Panc1 (cell line): ENCODE results near the gene ASB2. TPM values are rescaled to one million over a fixed set of nuclear protein-coding genes. Genes with fewer than 3 reads are reported as not detected.

ENCODE experiments used
- ATAC-seq: fragments of 200-7000 bp; cut with Tn5 transposase; 2 replicates; pipeline ENCODE4 v1.9.1; 2020; ENCODE audit warnings: mild to moderate bottlenecking, moderate library complexity
- BruUV-seq: library from RNA; stranded (reverse); fragments of 400-500 nt; replicated peaks from 2 replicates; lab custom pipeline; 2021; lab: Mats Ljungman, UMichigan
- CTCF ChIA-PET: fragments of 300-600 bp; sonication (Branson Sonifier 250); formaldehyde crosslinking; loops from one replicate; lab custom pipeline; 2022; ENCODE audit warnings: antibody characterized with exemption; lab: Charles Lee
- POLR2A ChIA-PET: fragments of 300-600 bp; sonication (Branson Sonifier 250); formaldehyde crosslinking; loops from one replicate; lab custom pipeline; 2022; ENCODE audit warnings: antibody characterized with exemption; lab: Charles Lee
- DNase-seq: peaks from one replicate; pipeline ENCODE4 v3.0.0-alpha.2; 2010; ENCODE audit warnings: low read depth, low spot score
- H3K27ac ChIP-seq: 2 replicates; pipeline ENCODE4 v1.5.1; 2011; ENCODE audit warnings: mild to moderate bottlenecking, low read length, inconsistent platforms
- H3K27me3 ChIP-seq: fragments of 200-500 bp; sonication (Bioruptor generic); 2 replicates; pipeline ENCODE4 v1.6.0; 2014; ENCODE audit warnings: low read length, inconsistent platforms; ENCODE audit not compliant: control insufficient read depth, insufficient read depth
- H3K36me3 ChIP-seq: fragments of 200-500 bp; sonication (Bioruptor generic); 2 replicates; pipeline ENCODE4 v1.5.1; 2014; ENCODE audit warnings: inconsistent platforms, mild to moderate bottlenecking, low read length, moderate library complexity; ENCODE audit not compliant: control insufficient read depth, insufficient read depth
- H3K4me1 ChIP-seq: 2 replicates; pipeline ENCODE4 v1.5.1; 2011; ENCODE audit warnings: inconsistent platforms, mild to moderate bottlenecking, low read length, moderate library complexity; ENCODE audit not compliant: control insufficient read depth, insufficient read depth
- H3K4me3 ChIP-seq, 2 experiments: 2 replicates each; pipeline ENCODE4 v1.5.1; 2011 to 2012; ENCODE audit warnings: low read depth in 2 of 2, low read length in 2 of 2, mild to moderate bottlenecking in 2 of 2, inconsistent platforms in 1 of 2, moderate library complexity in 1 of 2
- H3K9me3 ChIP-seq: fragments of 200-500 bp; sonication (Bioruptor generic); 2 replicates; pipeline ENCODE4 v1.5.1; 2014; ENCODE audit warnings: low read depth, mild to moderate bottlenecking, inconsistent platforms, low read length, moderate library complexity; ENCODE audit not compliant: control insufficient read depth, insufficient read depth
- CTCF ChIP-seq: fragments of 450-650 bp; IDR thresholded peaks from 2 replicates; pipeline ENCODE4 v1.5.1; 2017; ENCODE audit warnings: mild to moderate bottlenecking
- POLR2AphosphoS5 ChIP-seq: IDR thresholded peaks from 2 replicates; pipeline ENCODE4 v1.6.1; 2012; ENCODE audit warnings: mild to moderate bottlenecking, low read depth, low read length, moderate library complexity
- REST ChIP-seq, 2 experiments: IDR thresholded peaks; 2 replicates each; pipeline ENCODE4 v1.6.1; 2011 to 2012; ENCODE audit warnings: low read depth in 2 of 2, control low read depth in 1 of 2, low read length in 1 of 2, mild to moderate bottlenecking in 1 of 2, moderate library complexity in 1 of 2; ENCODE audit not compliant: insufficient read depth in 1 of 2
- SIN3A ChIP-seq: IDR thresholded peaks from 2 replicates; pipeline ENCODE4 v1.6.1; 2012; ENCODE audit warnings: low read depth, mild to moderate bottlenecking, low read length, moderate library complexity, borderline replicate concordance; ENCODE audit not compliant: insufficient read depth
- TCF7L2 ChIP-seq: IDR thresholded peaks from 2 replicates; pipeline ENCODE4 v1.6.1; 2011; ENCODE audit warnings: mild to moderate bottlenecking, low read depth, low read length, inconsistent platforms
- in situ Hi-C: cut with HindIII; loops from 2 replicates; pipeline ENCODE4 v1.10.0; 2016; ENCODE audit warnings: low sequenced_read_pairs, low pct_unique_long_range_greater_than_20kb
- intact Hi-C: fragments of 100-400 bp; cut with micrococcal nuclease; formaldehyde crosslinking; loops from one replicate; pipeline ENCODE4 v1.10.0; 2022; ENCODE audit not compliant: unreplicated experiment
- total RNA-seq: library from RNA; stranded (reverse); gene quantifications from one replicate; pipeline ENCODE4 v1.2.1, GENCODE V29; 2021; ENCODE audit not compliant: unreplicated experiment

Gene ASB2
- total RNA-seq, 1 experiment from 2014 or later: 0.28 TPM

- DNase-seq: no peak
- CTCF ChIA-PET: no interaction called here
- POLR2A ChIA-PET: no interaction called here
- H3K9me3 ChIP-seq: no peaks in the 10 kb centered on the region
- H3K27ac ChIP-seq: no peak within 1 kb of the TSS
- BruUV-seq: no TSS peak
- TF ChIP-seq SIN3A: no peak
- no peak for TF ChIP-seq CTCF
- no peak for TF ChIP-seq REST (IDR thresholded peaks at IDR 0.05; ENCODE audit: insufficient read depth in 1 of 2, low read depth in 2 of 2, low read length in 1 of 2)
- no peak for TF ChIP-seq TCF7L2
- TF ChIP-seq POLR2AphosphoS5: no peak
- no peaks in the 10 kb centered on the region for H3K4me1 ChIP-seq
- no peak for ATAC-seq
- in situ Hi-C loops (no loop called here), intact Hi-C loops (no loop called here)
- no peaks in the 10 kb centered on the region for H3K27me3 ChIP-seq
- no peaks in the 10 kb centered on the region for H3K36me3 ChIP-seq
- no peak within 1 kb of the TSS for H3K4me3 ChIP-seq
These were observed 49.2 kb downstream of the ASB2 start, which contains the start of gene FAM181A for GRCh38 chr14:93926873-93927799. FAM181A (plus strand) TSS chr14:93927344; CDS start chr14:93928286, 942 bp downstream.

- no peak for TF ChIP-seq CTCF
- TF ChIP-seq TCF7L2: no peak
- TF ChIP-seq REST (IDR thresholded peaks at IDR 0.05; ENCODE audit: insufficient read depth in 1 of 2, low read depth in 2 of 2, low read length in 1 of 2): no peak
- in situ Hi-C loops: no loop called here
These were observed 50.0 kb downstream of the ASB2 start for GRCh38 chr14:93926245-93926872.

More at GRCh38 chr14:93926245-93926872, 50.0 kb downstream of the ASB2 start:
- intact Hi-C loops: no loop called here
- H3K27me3 ChIP-seq: no peaks in the 10 kb centered on the region
- CTCF ChIA-PET: no interaction called here
- no peak overlapping the region for H3K4me3 ChIP-seq
- H3K9me3 ChIP-seq: no peaks in the 10 kb centered on the region
- ATAC-seq (no peak), DNase-seq (no peak)
- no peaks in the 10 kb centered on the region for H3K36me3 ChIP-seq
- POLR2A ChIA-PET: no interaction called here
- H3K4me1 ChIP-seq: no peaks in the 10 kb centered on the region
- H3K27ac ChIP-seq: no peak overlapping the region
- no TSS peak for BruUV-seq
